Neural cell (in vitro differentiated cells): ENCODE data around the gene TRPM1. TPM values are rescaled to one million over a fixed set of nuclear protein-coding genes. Genes with fewer than 3 reads are reported as not detected.

Experiments
- H2AFZ ChIP-seq: fragments of 200-600, 300-800 bp; sonication (generic), shearing (Covaris generic); 2 replicates; pipeline ENCODE4 v1.6.0; 2014; ENCODE audit warnings: low read depth, mild to moderate bottlenecking, antibody characterized with exemption, low read length, moderate library complexity
- H3F3A ChIP-seq: fragments of 200-600 bp; shearing (Covaris generic); 2 replicates; pipeline ENCODE4 v1.6.1; 2016; ENCODE audit warnings: mild to moderate bottlenecking, moderate library complexity, mixed read lengths, antibody characterized with exemption, low read length; ENCODE audit not compliant: insufficient read depth, poor library complexity, severe bottlenecking
- H3K27ac ChIP-seq: fragments of 200-600, 300-800 bp; sonication (generic), shearing (Covaris generic); 2 replicates; pipeline ENCODE4 v1.5.1; 2014; ENCODE audit warnings: mild to moderate bottlenecking, low read length, moderate library complexity
- H3K27me3 ChIP-seq: fragments of 300-800, 200-600 bp; sonication (generic), shearing (Covaris generic); 2 replicates; pipeline ENCODE4 v1.6.0; 2014; ENCODE audit warnings: mild to moderate bottlenecking, low read depth, low read length, moderate library complexity; ENCODE audit not compliant: insufficient read depth
- H3K36me3 ChIP-seq: fragments of 300-800, 200-600 bp; sonication (generic), shearing (Covaris generic); 2 replicates; pipeline ENCODE4 v1.5.1; 2014; ENCODE audit warnings: mild to moderate bottlenecking, antibody characterized with exemption, low read length, moderate library complexity; ENCODE audit not compliant: insufficient read depth
- H3K4me2 ChIP-seq: fragments of 300-800, 200-600 bp; sonication (generic), shearing (Covaris generic); 2 replicates; pipeline ENCODE4 v1.6.0; 2014; ENCODE audit warnings: mild to moderate bottlenecking, low read length
- H3K4me3 ChIP-seq: fragments of 300-800, 200-600 bp; sonication (generic), shearing (Covaris generic); 2 replicates; pipeline ENCODE4 v1.5.1; 2014; ENCODE audit warnings: mild to moderate bottlenecking, low read length, moderate library complexity
- H3K79me2 ChIP-seq: fragments of 200-600 bp; shearing (Covaris generic); replicated peaks from 2 replicates; pipeline ENCODE4 v1.6.0; 2014; ENCODE audit warnings: mild to moderate bottlenecking, low read length, moderate library complexity; ENCODE audit not compliant: insufficient read depth
- H3K9ac ChIP-seq: fragments of 300-800, 200-600 bp; sonication (generic), shearing (Covaris generic); 2 replicates; pipeline ENCODE4 v1.6.1; 2016; ENCODE audit warnings: mild to moderate bottlenecking, low read length, mixed read lengths
- H3K9me2 ChIP-seq: fragments of 200-600 bp; shearing (Covaris generic); 2 replicates; pipeline ENCODE4 v1.6.1; 2016; ENCODE audit warnings: mild to moderate bottlenecking, low read length, mixed read lengths; ENCODE audit not compliant: insufficient read depth
- H3K9me3 ChIP-seq: fragments of 200-600, 300-800 bp; sonication (generic), shearing (Covaris generic); 2 replicates; pipeline ENCODE4 v1.6.1; 2016; ENCODE audit warnings: mild to moderate bottlenecking, mixed run types, low read length, moderate library complexity, mixed read lengths
- H4K20me1 ChIP-seq: fragments of 200-600 bp; shearing (Covaris generic); 2 replicates; pipeline ENCODE4 v1.6.1; 2016; ENCODE audit warnings: mild to moderate bottlenecking, mixed run types; ENCODE audit not compliant: insufficient read depth
- EP300 ChIP-seq: fragments of 450-650 bp; conservative IDR thresholded peaks from 2 replicates; pipeline ENCODE4 v1.6.1; 2014; ENCODE audit warnings: antibody characterized with exemption, mild to moderate bottlenecking, moderate library complexity; ENCODE audit not compliant: poor library complexity, severe bottlenecking
- EZH2 ChIP-seq: fragments of 200-600, 300-800 bp; shearing (Covaris generic), sonication (generic); IDR thresholded peaks from 2 replicates; pipeline ENCODE4 v1.6.1; 2014; ENCODE audit warnings: antibody characterized with exemption, low read length, borderline replicate concordance, mild to moderate bottlenecking; ENCODE audit not compliant: insufficient read depth, poor library complexity, severe bottlenecking
- MXI1 ChIP-seq: fragments of 450-650 bp; conservative IDR thresholded peaks from 2 replicates; pipeline ENCODE4 v1.6.1; 2014; ENCODE audit warnings: antibody characterized with exemption, mild to moderate bottlenecking; ENCODE audit not compliant: poor library complexity, severe bottlenecking
- POLR2AphosphoS5 ChIP-seq: IDR thresholded peaks from 2 replicates; pipeline ENCODE4 v1.6.1; 2012
- RAD21 ChIP-seq: fragments of 450-650 bp; conservative IDR thresholded peaks from 2 replicates; pipeline ENCODE4 v1.6.1; 2014; ENCODE audit warnings: antibody characterized with exemption, mild to moderate bottlenecking, moderate library complexity
- SMC3 ChIP-seq: fragments of 450-650 bp; conservative IDR thresholded peaks from 2 replicates; pipeline ENCODE4 v1.6.1; 2014; ENCODE audit warnings: antibody characterized with exemption, mild to moderate bottlenecking, moderate library complexity; ENCODE audit not compliant: poor library complexity
- TAF1 ChIP-seq: IDR thresholded peaks from 2 replicates; pipeline ENCODE4 v1.6.1; 2012; ENCODE audit warnings: low read depth
- polyA plus RNA-seq: library from polyadenylated mRNA; depleted of rRNA; stranded (reverse); fragments of >200 nt; gene quantifications from 2 replicates; pipeline ENCODE4 v1.2.3, GENCODE V29; 2014
- TF ChIP-seq, protein P1 (sequence below): IDR thresholded peaks from 2 replicates; pipeline ENCODE4 v1.6.1; 2012; ENCODE audit warnings: borderline replicate concordance
- TF ChIP-seq, protein P2 (sequence below): fragments of 450-650 bp; IDR thresholded peaks from 2 replicates; pipeline ENCODE4 v1.5.1; 2014; ENCODE audit warnings: antibody characterized with exemption, mild to moderate bottlenecking, moderate library complexity; ENCODE audit not compliant: poor library complexity, severe bottlenecking

Gene TRPM1
- polyA plus RNA-seq, 1 donor from 2014 or later = not detected

DNA sequence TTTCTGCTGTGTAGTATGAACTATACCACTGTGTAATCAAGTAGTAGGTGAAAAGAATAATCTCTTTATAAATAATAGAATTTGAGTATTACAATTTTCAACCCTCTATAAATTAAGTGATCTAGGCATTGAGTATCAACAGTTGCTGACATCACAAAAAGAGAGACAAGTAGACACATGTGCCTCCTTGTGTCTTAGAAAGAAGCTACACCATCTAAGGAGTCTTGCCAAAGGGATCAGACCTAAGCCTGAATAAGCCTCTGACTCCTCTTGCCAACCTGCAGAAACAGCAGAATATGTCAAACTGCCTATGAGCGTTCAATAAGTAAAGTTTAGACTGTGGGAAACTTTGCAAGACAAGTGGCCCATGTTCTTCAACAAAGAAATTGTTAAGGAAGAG lies 104.3 kb downstream of the TRPM1 start:
- Histone ChIP-seq H4K20me1 (no peaks in the 10 kb centered on the region), H3K27ac (no peak overlapping the region), H3K27me3 (no peaks in the 10 kb centered on the region), H3K79me2 (no peaks in the 10 kb centered on the region), H3K9me3 (no peaks in the 10 kb centered on the region), H3K36me3 (no peaks in the 10 kb centered on the region), H3K9ac (no peak overlapping the region), H2AFZ (no peak overlapping the region), H3K9me2 (no peaks in the 10 kb centered on the region), H3F3A (no peaks in the 10 kb centered on the region), H3K4me3 (no peak overlapping the region), H3K4me2 (no peak overlapping the region)
- TF ChIP-seq MXI1 (no peak), EP300 (no peak), RAD21 (no peak), POLR2AphosphoS5 (no peak), SMC3 (no peak), EZH2 (no peak), TAF1 (no peak)
- TF ChIP-seq, protein P1, sequence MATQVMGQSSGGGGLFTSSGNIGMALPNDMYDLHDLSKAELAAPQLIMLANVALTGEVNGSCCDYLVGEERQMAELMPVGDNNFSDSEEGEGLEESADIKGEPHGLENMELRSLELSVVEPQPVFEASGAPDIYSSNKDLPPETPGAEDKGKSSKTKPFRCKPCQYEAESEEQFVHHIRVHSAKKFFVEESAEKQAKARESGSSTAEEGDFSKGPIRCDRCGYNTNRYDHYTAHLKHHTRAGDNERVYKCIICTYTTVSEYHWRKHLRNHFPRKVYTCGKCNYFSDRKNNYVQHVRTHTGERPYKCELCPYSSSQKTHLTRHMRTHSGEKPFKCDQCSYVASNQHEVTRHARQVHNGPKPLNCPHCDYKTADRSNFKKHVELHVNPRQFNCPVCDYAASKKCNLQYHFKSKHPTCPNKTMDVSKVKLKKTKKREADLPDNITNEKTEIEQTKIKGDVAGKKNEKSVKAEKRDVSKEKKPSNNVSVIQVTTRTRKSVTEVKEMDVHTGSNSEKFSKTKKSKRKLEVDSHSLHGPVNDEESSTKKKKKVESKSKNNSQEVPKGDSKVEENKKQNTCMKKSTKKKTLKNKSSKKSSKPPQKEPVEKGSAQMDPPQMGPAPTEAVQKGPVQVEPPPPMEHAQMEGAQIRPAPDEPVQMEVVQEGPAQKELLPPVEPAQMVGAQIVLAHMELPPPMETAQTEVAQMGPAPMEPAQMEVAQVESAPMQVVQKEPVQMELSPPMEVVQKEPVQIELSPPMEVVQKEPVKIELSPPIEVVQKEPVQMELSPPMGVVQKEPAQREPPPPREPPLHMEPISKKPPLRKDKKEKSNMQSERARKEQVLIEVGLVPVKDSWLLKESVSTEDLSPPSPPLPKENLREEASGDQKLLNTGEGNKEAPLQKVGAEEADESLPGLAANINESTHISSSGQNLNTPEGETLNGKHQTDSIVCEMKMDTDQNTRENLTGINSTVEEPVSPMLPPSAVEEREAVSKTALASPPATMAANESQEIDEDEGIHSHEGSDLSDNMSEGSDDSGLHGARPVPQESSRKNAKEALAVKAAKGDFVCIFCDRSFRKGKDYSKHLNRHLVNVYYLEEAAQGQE = no peak
- TF ChIP-seq, protein P2, sequence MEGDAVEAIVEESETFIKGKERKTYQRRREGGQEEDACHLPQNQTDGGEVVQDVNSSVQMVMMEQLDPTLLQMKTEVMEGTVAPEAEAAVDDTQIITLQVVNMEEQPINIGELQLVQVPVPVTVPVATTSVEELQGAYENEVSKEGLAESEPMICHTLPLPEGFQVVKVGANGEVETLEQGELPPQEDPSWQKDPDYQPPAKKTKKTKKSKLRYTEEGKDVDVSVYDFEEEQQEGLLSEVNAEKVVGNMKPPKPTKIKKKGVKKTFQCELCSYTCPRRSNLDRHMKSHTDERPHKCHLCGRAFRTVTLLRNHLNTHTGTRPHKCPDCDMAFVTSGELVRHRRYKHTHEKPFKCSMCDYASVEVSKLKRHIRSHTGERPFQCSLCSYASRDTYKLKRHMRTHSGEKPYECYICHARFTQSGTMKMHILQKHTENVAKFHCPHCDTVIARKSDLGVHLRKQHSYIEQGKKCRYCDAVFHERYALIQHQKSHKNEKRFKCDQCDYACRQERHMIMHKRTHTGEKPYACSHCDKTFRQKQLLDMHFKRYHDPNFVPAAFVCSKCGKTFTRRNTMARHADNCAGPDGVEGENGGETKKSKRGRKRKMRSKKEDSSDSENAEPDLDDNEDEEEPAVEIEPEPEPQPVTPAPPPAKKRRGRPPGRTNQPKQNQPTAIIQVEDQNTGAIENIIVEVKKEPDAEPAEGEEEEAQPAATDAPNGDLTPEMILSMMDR = no peak

DNA sequence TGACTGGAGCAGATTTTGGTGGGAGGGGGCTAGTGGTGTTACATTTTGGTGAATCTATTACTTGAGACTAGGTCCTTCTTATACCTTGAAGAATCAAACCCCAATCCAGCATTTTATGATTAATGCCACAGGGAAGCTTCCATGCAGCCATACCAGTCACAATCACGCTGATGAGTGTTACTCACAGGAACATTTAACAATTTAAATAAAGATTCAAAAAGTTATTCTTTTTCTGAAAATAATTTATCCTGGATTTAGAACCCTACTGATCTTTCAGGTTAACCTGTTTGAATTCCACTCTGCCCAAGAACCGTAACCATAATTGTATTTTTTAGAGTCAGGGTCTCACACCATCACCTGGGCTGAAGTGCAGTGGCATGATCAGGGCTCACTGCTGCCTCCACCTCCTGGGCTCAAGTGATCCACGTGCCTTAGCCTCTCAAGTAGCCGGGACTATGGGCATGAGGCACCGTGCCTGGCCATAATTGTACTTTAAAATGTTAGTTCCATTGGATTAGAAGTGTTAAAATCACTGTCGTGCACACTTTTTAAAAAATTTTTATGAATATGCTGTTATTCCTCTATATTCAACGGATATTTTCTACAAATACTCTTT lies 109.2 kb downstream of the TRPM1 start:
- Histone ChIP-seq H3K79me2 (peaks cover 14% of the 10 kb centered on the region), H3K9me2 (no peaks in the 10 kb centered on the region), H3K4me2 (no peak overlapping the region), H4K20me1 (no peaks in the 10 kb centered on the region), H3K27ac (no peak overlapping the region), H3K9ac (peak overlapping the region; percentile 56), H3K9me3 (no peaks in the 10 kb centered on the region), H3K27me3 (peaks cover 9% of the 10 kb centered on the region), H3K4me3 (peak overlapping the region; percentile 84), H3F3A (no peaks in the 10 kb centered on the region), H2AFZ (peak overlapping the region; percentile 4), H3K36me3 (no peaks in the 10 kb centered on the region)
- no peak for TF ChIP-seq EZH2
- TF ChIP-seq SMC3 = no peak
- no peak for TF ChIP-seq POLR2AphosphoS5
- no peak for TF ChIP-seq TAF1
- TF ChIP-seq, protein P1 = no peak
- TF ChIP-seq, protein P2 = no peak
- no peak for TF ChIP-seq MXI1
- TF ChIP-seq EP300 = no peak
- TF ChIP-seq RAD21 = no peak
